ENCODE data around the gene UBL7.
A peak's percentile ranks its signal among the peaks of the same experiment; 100 is the strongest.
"Not testable (repeated sequence)": the region's sequence is repeated elsewhere in the genome, so short reads cannot be mapped to it uniquely, and the experiment has no call there.

Gene UBL7, protein sequence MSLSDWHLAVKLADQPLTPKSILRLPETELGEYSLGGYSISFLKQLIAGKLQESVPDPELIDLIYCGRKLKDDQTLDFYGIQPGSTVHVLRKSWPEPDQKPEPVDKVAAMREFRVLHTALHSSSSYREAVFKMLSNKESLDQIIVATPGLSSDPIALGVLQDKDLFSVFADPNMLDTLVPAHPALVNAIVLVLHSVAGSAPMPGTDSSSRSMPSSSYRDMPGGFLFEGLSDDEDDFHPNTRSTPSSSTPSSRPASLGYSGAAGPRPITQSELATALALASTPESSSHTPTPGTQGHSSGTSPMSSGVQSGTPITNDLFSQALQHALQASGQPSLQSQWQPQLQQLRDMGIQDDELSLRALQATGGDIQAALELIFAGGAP

DNA sequence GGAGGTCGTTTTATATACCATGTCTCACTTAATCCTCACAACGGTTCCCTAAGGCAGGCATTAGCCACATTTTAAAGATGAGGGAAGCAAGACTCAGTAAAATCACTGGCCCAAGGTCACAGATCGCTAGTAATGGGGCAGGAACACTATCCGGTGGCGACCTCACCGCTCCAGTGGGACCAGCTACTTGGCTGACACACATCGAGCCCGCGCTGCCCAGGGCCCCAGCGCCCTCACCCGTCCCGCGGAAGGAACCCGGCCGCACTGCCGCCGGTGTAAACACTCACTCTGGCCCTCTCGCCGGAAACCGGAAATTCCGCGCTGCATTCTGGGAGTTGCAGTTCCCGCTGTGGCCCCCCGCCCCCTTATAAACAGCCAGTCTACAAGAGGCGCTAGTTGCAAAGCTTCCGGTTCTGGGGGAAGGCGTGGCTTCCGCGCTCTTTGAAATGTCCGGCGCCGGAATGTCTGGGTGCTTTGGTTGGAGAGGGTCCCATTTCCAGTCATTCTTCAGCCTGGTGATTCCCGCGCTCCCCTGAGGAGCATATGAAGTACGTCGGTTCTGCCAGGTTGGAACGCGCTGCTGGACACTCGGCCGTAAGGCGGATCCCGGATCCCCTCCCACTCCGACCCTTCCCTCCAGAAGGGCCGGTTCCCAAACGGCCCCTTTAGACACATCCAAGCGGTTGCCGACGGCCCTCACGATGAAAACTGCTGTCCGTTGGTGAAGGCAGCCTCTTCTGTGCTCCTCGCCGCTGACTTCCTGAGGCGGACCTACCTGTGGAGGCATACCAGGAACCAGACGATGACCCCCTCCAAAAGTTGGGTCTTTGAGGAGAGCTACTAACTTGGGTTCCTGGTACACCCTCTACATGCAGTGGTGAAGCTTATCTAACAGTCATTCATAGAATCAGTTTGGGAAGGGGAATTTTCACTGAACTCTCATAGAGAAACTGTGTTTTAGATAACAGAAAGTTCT lies at the start of gene UBL7:
UBL7 (minus strand) TSS at position 290 of the 976 bp plus-strand sequence. CDS start 2,293 bp downstream, outside the sequence.
- peak; percentile 92 to 93 for DNase-seq (ENCODE audit: low read depth in 2 of 2)

DNA sequence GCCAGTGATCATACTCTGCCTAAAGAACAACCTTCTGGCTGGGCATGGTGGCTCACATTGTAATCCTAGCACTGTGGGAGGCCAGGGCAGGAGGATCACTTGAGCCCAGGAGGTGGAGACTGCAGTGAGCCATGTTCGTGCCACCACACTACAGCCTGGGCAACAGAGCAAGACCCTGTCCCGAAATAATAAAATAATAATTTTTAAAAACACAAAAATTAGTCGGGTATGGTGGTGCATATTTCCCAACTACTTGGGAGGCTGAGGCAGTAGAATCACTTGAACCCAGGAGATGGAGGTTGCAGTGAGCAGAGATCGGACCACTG lies 45.5 kb upstream of the UBL7 start:
- no peak for DNase-seq (ENCODE audit: low read depth in 2 of 2)

DNA sequence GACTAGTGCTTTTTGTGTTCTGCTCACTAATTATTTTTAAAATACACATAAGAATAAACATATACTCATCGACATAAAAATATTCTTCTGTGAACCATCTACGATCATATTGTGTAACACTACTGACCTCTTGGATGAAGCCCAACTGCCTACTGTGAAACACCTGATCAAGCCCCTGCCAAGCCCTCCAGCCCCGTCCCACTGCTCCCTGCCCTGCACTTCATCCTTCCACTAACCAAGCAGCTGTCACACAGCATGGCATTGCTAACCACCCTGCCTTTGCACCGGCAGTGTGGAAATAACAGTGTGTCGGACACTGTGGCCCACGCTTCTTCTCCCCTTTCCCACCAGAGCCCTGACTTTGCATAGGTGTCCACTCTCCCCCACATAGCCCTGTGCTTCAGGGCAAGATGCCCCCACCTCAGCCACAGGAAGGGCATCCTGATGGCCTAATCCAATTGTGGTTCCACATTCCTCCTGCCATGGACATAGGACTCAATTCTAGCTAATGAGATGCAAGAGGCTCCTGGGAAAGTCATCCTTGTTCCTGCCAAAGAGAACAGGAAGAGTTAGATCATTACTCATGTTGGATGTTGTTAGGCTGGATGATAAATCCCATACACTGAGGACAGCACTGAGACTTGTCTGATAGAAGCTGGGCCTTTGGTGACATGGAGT lies 45.0 kb upstream of the UBL7 start:
- DNase-seq (ENCODE audit: low read depth in 2 of 2): no peak

DNA sequence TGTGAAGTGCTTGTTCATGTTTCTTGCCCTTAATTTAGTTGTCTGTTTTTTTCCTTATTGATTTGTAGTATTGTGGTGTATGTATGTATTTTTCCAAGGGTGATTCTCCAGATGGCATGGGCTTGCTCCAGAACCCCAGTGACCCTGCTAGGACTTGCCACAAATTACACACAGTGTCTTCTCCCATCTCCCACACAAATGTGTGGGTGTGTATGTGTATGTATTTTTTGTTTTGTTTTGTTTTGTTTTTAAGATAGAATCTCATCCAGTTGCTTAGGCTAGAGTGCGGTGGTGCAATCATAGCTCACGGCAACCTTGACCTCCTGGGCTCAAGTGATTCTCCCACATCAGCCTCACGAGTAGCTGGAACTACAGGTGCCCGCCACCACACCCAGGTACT lies 43.9 kb upstream of the UBL7 start:
- DNase-seq (ENCODE audit: low read depth in 2 of 2): no peak

DNA sequence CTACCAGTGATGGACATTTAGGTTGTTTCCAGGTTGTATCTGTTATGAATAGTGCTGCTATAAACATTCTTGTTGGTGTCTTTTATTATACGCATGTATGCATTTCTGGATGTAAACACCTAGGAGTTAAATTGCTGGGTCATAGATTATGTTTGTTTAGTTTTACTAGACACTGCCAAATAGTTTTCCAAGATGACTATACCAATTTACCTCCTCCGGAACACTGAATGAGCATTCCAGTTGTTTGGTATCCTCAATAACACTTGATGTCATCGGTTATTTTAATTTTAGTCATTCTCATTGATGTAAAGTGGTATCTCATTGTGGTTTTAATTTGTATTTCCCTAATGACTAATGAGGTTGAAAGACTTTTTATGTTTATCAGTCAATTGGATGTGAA lies 43.5 kb upstream of the UBL7 start:
- no peak for DNase-seq (ENCODE audit: low read depth in 2 of 2)

DNA sequence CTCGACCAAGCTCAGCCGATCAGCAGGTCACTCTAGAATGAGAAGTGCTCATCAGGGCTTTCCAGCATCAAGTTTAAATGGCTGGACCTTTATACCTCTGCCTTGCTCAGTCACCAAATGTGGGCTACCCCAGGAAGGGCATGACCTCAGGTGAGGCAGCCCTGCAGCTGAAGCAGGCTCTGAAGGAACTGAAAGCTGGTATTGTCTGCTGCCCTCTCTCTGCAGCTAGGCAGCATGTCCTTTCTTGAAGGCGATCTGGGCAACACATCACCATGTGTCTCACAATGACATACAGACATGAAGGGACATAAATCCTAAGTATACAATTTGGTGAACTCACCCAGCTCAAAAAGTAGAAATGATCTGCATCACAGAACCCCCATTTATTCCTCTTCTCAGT lies 41.3 kb upstream of the UBL7 start:
- DNase-seq (ENCODE audit: low read depth in 2 of 2): no peak

DNA sequence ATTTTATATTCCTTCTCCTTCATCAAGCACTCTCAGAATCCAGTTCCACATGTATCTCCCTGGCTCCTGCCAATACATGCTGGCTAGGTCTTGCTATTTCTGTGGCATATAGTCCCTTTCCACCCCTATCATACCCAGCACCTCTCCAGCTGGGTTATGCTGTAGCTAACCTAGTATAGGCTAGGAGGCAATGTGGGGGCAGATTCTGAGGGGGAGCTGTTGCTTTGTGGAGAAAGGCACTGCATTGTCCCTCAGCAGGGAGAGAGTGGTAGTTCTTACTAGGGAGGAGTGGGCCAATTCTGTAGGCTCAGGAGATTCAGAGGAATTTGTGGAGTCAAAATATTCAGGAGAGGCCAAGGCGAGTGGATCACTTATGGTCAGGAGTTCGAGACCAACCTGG lies 39.4 kb upstream of the UBL7 start:
- no peak for DNase-seq (ENCODE audit: low read depth in 2 of 2)

DNA sequence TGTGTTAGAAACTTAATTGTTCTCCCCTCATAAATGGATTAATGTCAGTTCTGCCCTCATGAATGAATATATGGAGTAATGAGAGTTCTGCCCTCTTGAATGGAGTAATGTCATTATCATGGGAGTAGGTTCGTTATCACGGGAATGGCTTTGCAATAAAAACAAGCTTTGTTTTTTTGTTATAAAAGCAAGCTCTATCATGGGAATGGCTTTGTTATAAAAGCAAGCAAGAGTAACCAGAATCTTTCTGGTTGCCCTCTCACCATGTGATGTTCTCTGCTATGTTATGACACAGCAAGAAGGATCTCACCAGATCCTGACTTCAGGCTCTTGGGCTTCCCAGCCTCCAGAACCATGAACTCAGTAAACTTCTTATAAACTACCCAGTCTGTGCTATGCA lies 38.4 kb upstream of the UBL7 start:
- no peak for DNase-seq (ENCODE audit: low read depth in 2 of 2)

DNA sequence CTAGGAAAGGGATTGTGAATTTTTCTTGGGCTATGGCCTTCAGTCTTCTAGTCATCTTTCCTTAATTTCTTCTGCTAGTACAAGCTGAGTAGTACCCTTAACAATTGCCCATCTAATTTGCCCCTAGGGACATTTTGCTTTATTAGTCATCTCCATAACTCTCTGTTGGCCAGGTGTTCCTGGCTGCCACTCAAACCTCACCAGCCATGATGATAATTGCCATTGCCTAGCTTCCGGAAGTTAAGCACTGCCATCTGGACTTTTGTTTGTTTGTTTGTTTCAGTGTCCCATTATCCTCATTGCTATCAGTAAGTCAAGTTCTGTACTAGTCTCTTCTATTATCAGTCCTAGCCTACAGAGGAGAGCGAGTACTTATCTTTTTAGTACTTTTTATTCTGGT lies 36.6 kb upstream of the UBL7 start:
- DNase-seq (ENCODE audit: low read depth in 2 of 2): no peak

DNA sequence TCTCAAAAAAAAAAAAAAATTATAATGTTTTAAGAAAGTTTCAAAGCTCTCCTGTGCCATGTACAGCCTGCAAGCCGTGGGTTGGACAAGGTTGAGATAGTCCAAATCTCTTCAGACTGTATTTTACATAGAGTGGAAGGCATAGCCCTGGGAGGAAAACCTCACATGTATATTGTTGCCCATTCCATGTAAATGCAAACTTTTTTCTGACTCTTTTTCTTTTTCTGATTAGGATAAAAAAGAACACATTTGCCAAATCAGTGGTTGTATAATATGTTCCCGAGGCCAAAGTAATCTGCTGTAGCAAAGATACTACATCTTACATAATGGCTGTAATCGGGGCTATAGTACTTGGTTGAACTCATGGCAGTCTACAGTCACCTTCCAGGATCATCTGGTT lies 35.7 kb upstream of the UBL7 start:
- DNase-seq (ENCODE audit: low read depth in 2 of 2): no peak

DNA sequence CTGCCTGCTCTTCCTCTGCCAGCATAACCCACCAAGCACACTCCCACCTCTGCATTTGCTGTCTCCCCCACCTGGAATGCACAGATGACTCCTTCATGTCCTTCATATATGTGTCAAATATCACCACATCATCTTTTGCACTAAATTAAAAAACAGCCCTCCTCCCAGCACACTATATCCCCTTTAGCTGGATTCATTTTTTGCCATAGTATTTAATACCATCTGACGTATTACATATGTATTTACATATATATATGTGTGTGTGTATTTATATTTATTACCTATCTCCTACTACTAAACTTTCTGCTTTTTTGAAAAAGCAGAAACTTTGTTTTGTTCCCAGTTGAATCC lies 29.4 kb upstream of the UBL7 start:
- no peak for DNase-seq (ENCODE audit: low read depth in 2 of 2)

DNA sequence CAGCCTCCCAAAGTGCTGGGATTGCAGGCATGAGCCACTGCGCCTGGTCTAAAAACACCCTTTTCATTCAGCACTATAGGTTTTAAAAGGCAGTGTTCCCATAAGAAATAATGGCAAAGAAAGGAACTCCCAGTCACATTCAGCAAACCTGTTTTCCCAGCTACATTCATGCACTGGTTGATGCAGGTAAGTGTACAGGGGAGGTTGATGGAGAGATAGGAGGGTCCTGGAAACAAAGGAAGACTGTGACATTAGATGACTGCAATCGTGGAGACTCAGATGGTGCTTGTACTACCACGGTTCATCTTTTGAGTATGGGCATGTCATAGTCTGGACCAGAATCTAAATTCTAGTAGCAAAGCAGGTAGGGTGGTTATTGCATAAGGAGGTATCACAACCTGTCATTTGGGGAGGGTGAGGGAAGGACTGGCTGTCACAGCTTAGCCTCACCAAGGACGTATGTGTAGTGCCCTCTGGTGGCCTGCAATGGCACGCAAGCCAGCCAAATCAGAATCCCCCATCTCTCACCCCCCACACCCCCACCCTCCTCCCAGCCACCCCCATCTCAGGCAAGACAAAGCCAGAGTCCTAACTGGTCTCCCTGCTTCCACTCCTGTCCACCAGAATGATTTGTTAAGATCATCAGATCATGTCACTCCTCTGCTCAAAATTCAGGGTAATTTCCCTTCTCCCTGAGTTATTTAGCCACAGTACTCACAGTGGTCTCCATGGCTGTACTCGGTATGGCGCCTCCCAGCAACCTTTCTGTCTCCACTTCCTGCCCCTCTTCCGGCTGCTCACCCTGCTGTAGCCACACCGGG lies 28.8 kb upstream of the UBL7 start:
- DNase-seq (ENCODE audit: low read depth in 2 of 2): peak; percentile 56 to 59

DNA sequence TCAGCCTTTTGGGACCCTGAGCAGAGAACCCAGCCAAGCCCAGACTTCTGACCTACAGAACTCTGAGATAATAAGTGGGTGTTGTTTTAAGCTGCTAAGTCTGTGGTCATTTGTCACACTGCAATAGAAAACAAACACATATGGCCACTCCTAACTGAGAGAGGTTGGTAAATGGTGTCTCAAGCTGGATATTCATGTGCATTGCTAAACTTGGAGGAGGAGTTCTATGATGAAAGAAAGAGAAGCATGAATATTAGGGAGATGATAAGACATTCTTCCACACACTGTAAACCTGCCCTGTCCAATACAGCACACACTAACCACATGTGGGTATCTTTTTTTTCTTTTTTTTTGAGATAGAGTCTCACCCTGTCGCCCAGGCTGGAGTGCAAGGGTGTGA lies 27.8 kb upstream of the UBL7 start:
- no peak for DNase-seq (ENCODE audit: low read depth in 2 of 2)

DNA sequence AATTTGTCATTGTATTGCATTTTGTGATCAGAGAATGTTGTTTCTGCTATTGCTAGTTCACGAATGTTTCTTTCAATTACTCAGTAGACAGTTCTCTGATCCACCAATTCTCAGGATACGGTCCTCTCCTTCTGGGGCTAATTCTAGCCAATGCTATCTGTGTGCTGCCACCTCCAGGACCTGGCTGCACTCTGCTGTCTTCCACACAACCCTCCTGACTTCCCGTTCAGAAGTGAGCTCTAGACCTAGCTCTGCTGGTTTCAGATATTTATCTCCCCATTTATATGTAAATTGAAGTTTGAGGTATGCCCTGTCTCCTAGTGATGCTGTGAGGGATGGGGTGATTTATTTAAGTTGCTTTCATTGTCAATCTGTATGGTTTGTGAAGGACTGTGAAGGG lies 21.7 kb upstream of the UBL7 start:
- DNase-seq (ENCODE audit: low read depth in 2 of 2): no peak

DNA sequence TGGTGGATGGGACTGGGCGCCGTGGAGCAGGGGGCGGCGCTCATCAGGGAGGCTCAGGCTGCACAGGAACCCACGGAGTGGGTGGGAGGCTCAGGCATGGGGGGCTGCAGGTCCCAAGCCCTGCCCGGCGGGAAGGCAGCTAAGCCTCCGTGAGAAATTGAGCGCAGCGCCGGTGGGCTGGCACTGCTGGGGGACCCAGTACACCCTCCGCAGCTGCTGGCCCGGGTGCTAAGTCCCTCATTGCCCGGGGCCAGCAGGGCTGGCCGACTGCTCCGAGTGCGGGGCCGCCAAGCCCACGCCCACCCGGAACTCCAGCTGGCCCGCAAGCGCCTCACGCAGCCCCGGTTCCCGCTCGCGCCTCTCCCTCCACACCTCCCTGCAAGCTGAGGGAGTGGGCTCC lies 19.4 kb upstream of the UBL7 start:
- not testable (repeated sequence) for DNase-seq (ENCODE audit: low read depth in 2 of 2)

DNA sequence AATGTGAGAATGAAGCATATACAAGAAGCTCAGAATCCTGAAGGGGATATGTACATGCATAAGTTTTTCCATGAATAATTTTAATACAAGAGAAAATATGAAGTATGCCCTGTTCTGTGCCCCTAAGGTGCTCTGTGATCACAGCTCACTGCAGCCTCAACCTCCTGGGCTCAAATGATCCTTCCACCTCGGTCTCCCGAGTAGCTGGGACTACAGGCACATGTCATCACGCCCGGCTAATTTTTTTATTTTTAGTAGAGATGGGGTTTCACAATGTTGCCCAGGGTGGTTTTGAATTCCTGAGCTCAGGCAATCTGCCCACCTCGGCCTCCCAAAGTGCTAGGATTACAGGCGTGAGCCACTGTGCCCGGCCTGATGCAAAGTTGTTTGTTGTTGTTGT lies 10.7 kb upstream of the UBL7 start:
- DNase-seq (ENCODE audit: low read depth in 2 of 2): not testable (repeated sequence)

DNA sequence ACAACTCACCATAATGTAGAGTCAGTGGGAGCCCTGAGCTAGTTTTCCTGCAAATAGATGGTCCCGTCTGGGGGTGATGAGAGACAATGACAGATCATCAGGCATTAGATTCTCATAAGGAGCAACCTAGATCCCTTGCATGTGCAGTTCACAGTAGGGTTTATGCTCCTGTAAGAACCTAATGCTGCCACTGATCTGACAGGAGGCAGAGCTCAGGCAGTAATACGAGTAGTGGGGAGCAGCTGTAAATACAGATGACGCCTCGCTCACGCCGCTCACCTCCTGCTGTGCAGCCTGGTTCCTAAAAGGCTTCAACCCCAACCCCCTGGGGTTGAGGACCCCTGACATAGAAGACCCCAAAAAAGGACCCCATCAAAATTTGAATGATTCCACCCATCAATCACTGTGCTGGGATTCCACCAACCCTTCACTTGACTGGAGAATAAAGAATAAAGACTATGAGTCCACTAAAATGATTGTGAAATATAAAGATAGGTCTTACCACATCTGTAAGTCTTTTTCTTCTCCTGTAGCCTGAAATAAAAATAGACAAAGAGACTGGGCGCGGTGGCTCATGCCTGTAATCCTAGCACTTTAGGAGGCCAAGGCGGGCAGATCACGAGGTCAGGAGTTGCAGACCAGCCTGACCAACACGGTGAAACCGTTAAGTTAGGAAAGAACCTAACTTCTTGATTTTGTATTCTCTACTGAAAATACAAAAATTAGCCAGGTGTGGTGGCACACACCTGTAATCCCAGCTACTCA lies 9.9 kb upstream of the UBL7 start:
- DNase-seq (ENCODE audit: low read depth in 2 of 2): no peak

DNA sequence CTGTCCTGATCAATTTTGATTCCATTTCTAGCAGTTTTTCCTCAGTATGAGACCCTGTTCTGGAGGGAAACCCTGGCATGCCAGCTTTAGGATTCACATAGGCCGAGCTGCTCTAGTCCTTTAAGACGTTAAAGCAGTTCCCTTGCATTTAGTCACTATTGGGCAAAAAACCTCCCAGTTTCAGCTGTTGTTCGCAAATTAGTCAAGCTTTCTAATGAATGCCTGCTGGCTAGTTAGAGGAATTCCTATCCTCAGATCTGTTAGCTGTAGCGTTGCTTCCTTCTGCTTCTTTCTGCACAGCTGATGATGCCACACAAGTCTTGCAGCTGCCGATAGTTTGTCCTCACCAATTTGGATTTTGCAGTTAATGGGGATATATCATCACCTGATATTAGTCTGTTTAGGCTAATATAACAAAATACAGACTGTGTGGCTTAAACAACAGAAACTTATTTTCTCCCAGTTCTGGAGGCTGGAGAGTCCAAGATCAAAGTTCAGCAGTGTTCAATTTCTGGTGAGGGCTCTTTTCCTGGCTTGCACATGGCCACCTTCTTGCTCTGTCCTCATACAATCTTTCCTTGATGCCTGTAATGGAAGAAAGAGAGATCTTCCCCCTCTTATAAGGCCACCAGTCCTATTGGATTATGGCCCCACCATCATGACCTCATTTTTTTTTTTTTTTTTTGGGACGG lies 7.5 kb upstream of the UBL7 start:
- no peak for DNase-seq (ENCODE audit: low read depth in 2 of 2)

DNA sequence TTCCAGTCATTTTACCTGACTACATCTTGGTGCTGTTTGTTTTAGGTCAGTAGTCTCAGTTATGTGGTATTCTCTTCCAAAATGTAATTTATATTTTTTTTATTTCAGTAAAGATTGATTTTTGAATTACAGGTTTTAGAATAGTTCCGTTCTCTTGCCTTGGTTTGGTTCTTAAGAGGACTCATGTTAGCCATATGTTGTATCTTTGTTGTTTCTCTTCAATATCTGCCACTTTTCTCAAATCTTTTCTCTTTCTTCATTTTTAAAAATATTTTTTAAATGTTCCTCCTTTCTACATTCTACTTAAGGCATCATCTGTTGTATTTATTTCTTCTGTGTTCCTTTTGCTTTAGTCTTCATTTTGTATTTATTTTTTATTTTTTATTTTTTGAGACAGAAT lies 5.6 kb upstream of the UBL7 start:
- DNase-seq (ENCODE audit: low read depth in 2 of 2): no peak

DNA sequence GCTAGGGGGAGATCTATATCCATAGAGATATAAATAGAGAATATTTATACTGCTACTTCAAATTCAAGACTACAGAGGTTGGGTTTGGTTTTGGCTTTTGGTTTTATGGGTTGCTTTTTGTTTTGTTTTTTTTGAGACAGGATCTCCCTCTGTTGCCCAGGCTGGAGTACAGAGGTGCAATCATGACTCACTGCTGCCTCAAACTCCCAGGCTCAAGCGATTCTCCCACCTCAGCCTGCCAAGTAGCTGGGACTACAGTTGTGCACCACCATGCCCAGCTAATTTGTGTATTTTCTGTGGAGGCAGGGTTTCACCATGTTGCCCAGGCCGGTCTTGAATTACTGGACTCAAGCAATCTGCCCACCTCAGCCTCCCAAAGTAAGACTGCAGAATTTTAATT lies 3.9 kb upstream of the UBL7 start:
- DNase-seq (ENCODE audit: low read depth in 2 of 2): no peak

Measured in stimulated activated CD4-positive, alpha-beta T cell treated with anti-CD3 and anti-CD28 coated beads, Interleukin-1b, Interleukin-23, amount 100 ng/mL, for 4 hours (primary cell).